H1 (cell line): ENCODE results near the gene PRKCA. TPM values are rescaled to one million over a fixed set of nuclear protein-coding genes. Genes with fewer than 3 reads are reported as not detected.

Experiments used
- CTCF ChIA-PET: fragments of 300-600 bp; sonication (Branson Sonifier 250); formaldehyde crosslinking; loops from one replicate; lab custom pipeline; 2021; ENCODE audit not compliant: partially characterized antibody; lab: Charles Lee
- POLR2A ChIA-PET: fragments of 300-600 bp; sonication (Branson Sonifier 250); formaldehyde crosslinking; loops from one replicate; lab custom pipeline; 2021; ENCODE audit warnings: inconsistent platforms; ENCODE audit not compliant: partially characterized antibody; lab: Charles Lee
- DNase-seq, 2 experiments: peaks; one replicate each; pipeline versions ENCODE4 v3.0.0 to v3.0.0-alpha.2; 2010 to 2022; ENCODE audit warnings: low spot score in 2 of 2, low read depth in 1 of 2, mixed read lengths in 1 of 2
- FAIRE-seq: peaks from 2 replicates; lab custom pipeline; 2011; peaks lifted over from hg19 to GRCh38; lab: Jason Lieb, UNC
- H2AFZ ChIP-seq: 2 replicates; pipeline ENCODE4 v1.8.1; 2012; ENCODE audit warnings: low read length, inconsistent platforms
- H2AK5ac ChIP-seq: 2 replicates; pipeline ENCODE4 v1.6.1; 2013; ENCODE audit warnings: low read depth, low read length
- H2BK120ac ChIP-seq: replicated peaks from 2 replicates; pipeline ENCODE3; 2013; ENCODE audit warnings: low read depth, low read length, inconsistent platforms
- H2BK12ac ChIP-seq: 2 replicates; pipeline ENCODE4 v1.6.1; 2013; ENCODE audit warnings: low read depth, low read length
- H2BK15ac ChIP-seq: 2 replicates; pipeline ENCODE4 v1.6.1; 2013; ENCODE audit warnings: low read length
- H2BK20ac ChIP-seq: 2 replicates; pipeline ENCODE4 v1.6.1; 2013; ENCODE audit warnings: low read length
- H2BK5ac ChIP-seq: 2 replicates; pipeline ENCODE4 v1.6.1; 2013; ENCODE audit warnings: low read depth, low read length
- H3K14ac ChIP-seq: 2 replicates; pipeline ENCODE4 v1.6.1; 2013; ENCODE audit warnings: inconsistent platforms; ENCODE audit not compliant: insufficient read length
- H3K18ac ChIP-seq: 2 replicates; pipeline ENCODE4 v1.6.1; 2013; ENCODE audit warnings: low read length; ENCODE audit errors: extremely low read depth
- H3K23ac ChIP-seq: 2 replicates; pipeline ENCODE4 v1.6.1; 2013; ENCODE audit warnings: inconsistent platforms; ENCODE audit not compliant: insufficient read length
- H3K23me2 ChIP-seq: 2 replicates; pipeline ENCODE4 v1.6.1; 2013; ENCODE audit warnings: low read depth, low read length
- H3K27ac ChIP-seq: 2 replicates; pipeline ENCODE4 v1.6.1; 2011; ENCODE audit warnings: low read depth, low read length, inconsistent platforms
- H3K27me3 ChIP-seq, 4 experiments: replicated peaks in 1 of 4; 1 replicate in 1 of 4; 2 replicates in 3 of 4; pipeline versions ENCODE4 v1.6.1 to v1.8.1; 2011 to 2013; ENCODE audit warnings: low read length in 3 of 4, mild to moderate bottlenecking in 3 of 4, inconsistent platforms in 2 of 4, mixed read lengths in 2 of 4, moderate library complexity in 1 of 4; ENCODE audit not compliant: control insufficient read depth in 3 of 4, insufficient read depth in 3 of 4; ENCODE audit errors: extremely low read depth in 1 of 4
- H3K36me3 ChIP-seq, 4 experiments: 2 replicates each; pipeline versions ENCODE4 v1.6.1 to v1.8.1; 2011 to 2013; ENCODE audit warnings: mild to moderate bottlenecking in 4 of 4, low read length in 3 of 4, moderate library complexity in 2 of 4, control low read depth in 1 of 4, inconsistent platforms in 1 of 4; ENCODE audit not compliant: insufficient read depth in 4 of 4, control insufficient read depth in 2 of 4
- H3K4ac ChIP-seq: replicated peaks from 2 replicates; pipeline ENCODE3; 2013; ENCODE audit warnings: low read length, low read depth, mixed read lengths, inconsistent platforms; ENCODE audit not compliant: insufficient read length
- H3K4me1 ChIP-seq, 4 experiments: replicated peaks in 1 of 4; 1 replicate in 1 of 4; 2 replicates in 3 of 4; pipeline versions ENCODE4 v1.6.1 to v1.8.1; 2011 to 2013; ENCODE audit warnings: low read length in 3 of 4, inconsistent platforms in 2 of 4, mixed read lengths in 1 of 4; ENCODE audit not compliant: insufficient read depth in 4 of 4, control insufficient read depth in 3 of 4
- H3K4me2 ChIP-seq, 2 experiments: 2 replicates each; pipeline versions ENCODE4 v1.6.1 to v1.8.1; 2011 to 2013; ENCODE audit warnings: low read depth in 2 of 2, low read length in 2 of 2, control low read depth in 1 of 2, inconsistent platforms in 1 of 2, mild to moderate bottlenecking in 1 of 2; ENCODE audit not compliant: insufficient read depth in 1 of 2
- H3K4me3 ChIP-seq, 4 experiments: fragments of 200-600, 300-600 bp in 1 of 4; sonication (generic), shearing (Covaris generic), sonication (Bioruptor Twin) in 1 of 4; 2 replicates each; pipeline versions ENCODE4 v1.5.1 to v1.8.1; 2011 to 2016; ENCODE audit warnings: low read length in 4 of 4, low read depth in 3 of 4, control low read depth in 2 of 4, inconsistent platforms in 2 of 4, mild to moderate bottlenecking in 2 of 4, mixed read lengths in 1 of 4, moderate library complexity in 1 of 4; ENCODE audit not compliant: insufficient read depth in 2 of 4; ENCODE audit errors: extremely low read depth in 1 of 4
- H3K56ac ChIP-seq: replicated peaks from 2 replicates; pipeline ENCODE3; 2013; ENCODE audit warnings: low read depth, mild to moderate bottlenecking, mixed read lengths, low read length, inconsistent platforms; ENCODE audit not compliant: insufficient read length
- H3K79me1 ChIP-seq: 2 replicates; pipeline ENCODE4 v1.6.1; 2013; ENCODE audit warnings: low read depth, low read length, control low read depth
- H3K79me2 ChIP-seq, 2 experiments: 2 replicates each; pipeline versions ENCODE4 v1.6.1 to v1.8.1; 2012 to 2013; ENCODE audit warnings: low read length in 2 of 2, mild to moderate bottlenecking in 2 of 2, inconsistent platforms in 1 of 2; ENCODE audit not compliant: insufficient read depth in 2 of 2, control insufficient read depth in 1 of 2
- H3K9ac ChIP-seq, 4 experiments: replicated peaks in 1 of 4; 1 replicate in 1 of 4; 2 replicates in 3 of 4; pipeline versions ENCODE4 v1.6.1 to v1.8.1; 2011 to 2013; ENCODE audit warnings: low read depth in 3 of 4, low read length in 3 of 4, control low read depth in 2 of 4, mild to moderate bottlenecking in 2 of 4, moderate library complexity in 2 of 4, inconsistent platforms in 1 of 4; ENCODE audit errors: extremely low read depth in 1 of 4
- H3K9me3 ChIP-seq, 2 experiments: 2 replicates each; pipeline versions ENCODE4 v1.6.1 to v1.8.1; 2012 to 2013; ENCODE audit warnings: mild to moderate bottlenecking in 2 of 2, moderate library complexity in 2 of 2, control low read depth in 1 of 2, inconsistent platforms in 1 of 2, low read depth in 1 of 2, low read length in 1 of 2, mixed read lengths in 1 of 2; ENCODE audit not compliant: insufficient read depth in 2 of 2
- H4K20me1 ChIP-seq, 2 experiments: replicated peaks in 1 of 2; 2 replicates each; pipeline versions ENCODE3 to v1.8.1; 2011 to 2013; ENCODE audit warnings: inconsistent platforms in 2 of 2, low read length in 2 of 2, mild to moderate bottlenecking in 1 of 2; ENCODE audit not compliant: insufficient read depth in 2 of 2, control insufficient read depth in 1 of 2
- H4K5ac ChIP-seq: 2 replicates; pipeline ENCODE4 v1.6.1; 2013; ENCODE audit warnings: low read length, low read depth, mixed read lengths, inconsistent platforms; ENCODE audit not compliant: insufficient read length
- H4K8ac ChIP-seq: 2 replicates; pipeline ENCODE4 v1.8.0; 2013; ENCODE audit warnings: mild to moderate bottlenecking, moderate library complexity, low read length, inconsistent platforms; ENCODE audit not compliant: insufficient read depth; ENCODE audit errors: extremely low read depth
- H4K91ac ChIP-seq: replicated peaks from 2 replicates; pipeline ENCODE3; 2013; ENCODE audit warnings: low read length, mixed read lengths, inconsistent platforms; ENCODE audit not compliant: insufficient read length
- BRCA1 ChIP-seq: IDR thresholded peaks from 2 replicates; pipeline ENCODE4 v1.6.1; 2012; ENCODE audit warnings: low read depth, low read length, improper control_type of control experiment
- CBX5 ChIP-seq: fragments of 300-800, 300-1000 bp; sonication (generic); IDR thresholded peaks from 2 replicates; pipeline ENCODE4 v1.7.1; 2016; ENCODE audit warnings: antibody characterized with exemption, low read length, low read depth
- CBX8 ChIP-seq: fragments of 300-800, 300-1000 bp; sonication (generic); IDR thresholded peaks from 2 replicates; pipeline ENCODE4 v1.7.1; 2016; ENCODE audit warnings: low read depth, low read length, borderline replicate concordance
- CEBPB ChIP-seq: IDR thresholded peaks from 2 replicates; pipeline ENCODE4 v1.6.1; 2012; ENCODE audit warnings: low read depth, low read length
- FOSL1 ChIP-seq: IDR thresholded peaks from 2 replicates; pipeline ENCODE4 v1.6.1; 2011; ENCODE audit warnings: mild to moderate bottlenecking, low read depth, low read length, moderate library complexity; ENCODE audit not compliant: insufficient read depth
- GABPA ChIP-seq: IDR thresholded peaks from 2 replicates; pipeline ENCODE4 v1.6.1; 2011; ENCODE audit warnings: mild to moderate bottlenecking, low read length, moderate library complexity, borderline replicate concordance; ENCODE audit not compliant: insufficient read depth
- KDM4A ChIP-seq: IDR thresholded peaks from one replicate; pipeline ENCODE4 v1.7.1; 2012; ENCODE audit warnings: low read depth, mild to moderate bottlenecking, moderate library complexity, low read length, inconsistent platforms; ENCODE audit not compliant: severe bottlenecking
- MAFK ChIP-seq: IDR thresholded peaks from 2 replicates; pipeline ENCODE4 v1.6.1; 2012; ENCODE audit warnings: low read depth, mild to moderate bottlenecking, improper control_type of control experiment, low read length
- POLR2A ChIP-seq, 2 experiments: IDR thresholded peaks; 1 replicate in 1 of 2; 2 replicates in 1 of 2; pipeline ENCODE4 v1.6.1; 2011; ENCODE audit warnings: low read depth in 2 of 2, low read length in 2 of 2, mild to moderate bottlenecking in 2 of 2; ENCODE audit errors: control extremely low read depth in 1 of 2
- RBBP5 ChIP-seq: IDR thresholded peaks from 2 replicates; pipeline ENCODE4 v1.7.1; 2012; ENCODE audit warnings: low read depth, mild to moderate bottlenecking, inconsistent platforms, low read length, moderate library complexity, borderline replicate concordance
- SIRT6 ChIP-seq: IDR thresholded peaks from one replicate; pipeline ENCODE4 v1.7.1; 2012; ENCODE audit warnings: low read length, inconsistent platforms
- TEAD4 ChIP-seq: IDR thresholded peaks from 2 replicates; pipeline ENCODE4 v1.6.1; 2012; ENCODE audit warnings: low read depth, low read length, inconsistent platforms, mixed read lengths
- USF2 ChIP-seq: IDR thresholded peaks from 2 replicates; pipeline ENCODE4 v1.6.1; 2011; ENCODE audit warnings: low read length, improper control_type of control experiment
- WGBS, 2 experiments: shearing (Covaris generic) in 1 of 2; methylation state at CpG; one replicate each; pipeline versions ENCODE4 v1.1.6 to v1.1.7; 2013 to 2015; ENCODE audit warnings: low lambda C conversion rate in 2 of 2, mixed read lengths in 2 of 2, inconsistent platforms in 1 of 2, low coverage in 1 of 2, missing lambda C conversion rate in 1 of 2; ENCODE audit not compliant: insufficient replicate concordance in 2 of 2, insufficient coverage in 1 of 2, insufficient read length in 1 of 2; ENCODE audit errors: extremely low coverage in 1 of 2, missing lambda C conversion rate in 1 of 2; 5-methylcytosine and 5-hydroxymethylcytosine counted together
- polyA plus RNA-seq, 7 experiments: library from polyadenylated mRNA; depleted of rRNA in 3 of 7; stranded (reverse) in 5 of 7; unstranded in 2 of 7; fragments of >200 nt in 5 of 7; fragments of 200-250 nt in 2 of 7; gene quantifications; 1 replicate in 5 of 7; 2 replicates in 1 of 7; 4 replicates in 1 of 7; pipeline versions ENCODE4 v1.2.1 to v1.2.3, GENCODE V29; 2011 to 2013; ENCODE audit warnings: missing spikeins in 2 of 7, mixed read lengths in 2 of 7
- total RNA-seq: library from RNA; stranded (reverse); fragmentation: NEBNext Ultra II Directional; extraction: Animal tissue kit (Norgen Biotek cat#: 25700); gene quantifications from 2 replicates; pipeline ENCODE4 v1.2.1, GENCODE V29; 2021

The PRKCA gene
- total and polyA plus RNA-seq, 2 of the 8 experiments (the other 6 are each of a cell fraction or from before 2014, with no cell fraction given): 5.8 to 17.8 TPM

- no peaks in the 10 kb centered on the region for H3K23me2 ChIP-seq
- no peak for TF ChIP-seq TEAD4
- TF ChIP-seq GABPA: no peak
- no peak for TF ChIP-seq POLR2A (IDR thresholded peaks at IDR 0.05; ENCODE audit: control extremely low read depth in 1 of 2, low read depth in 2 of 2, low read length in 2 of 2)
- no peak for TF ChIP-seq CBX8
- no peak for TF ChIP-seq KDM4A
- TF ChIP-seq CEBPB: no peak
- no peak for TF ChIP-seq USF2
- TF ChIP-seq MAFK: no peak
- no peak for TF ChIP-seq BRCA1
- TF ChIP-seq RBBP5: no peak
- no peak for TF ChIP-seq SIRT6
- no peak for TF ChIP-seq FOSL1
- no peak for TF ChIP-seq CBX5
Measured at GRCh38 chr17:66670206-66670605, 367.8 kb downstream of the PRKCA start.

More at GRCh38 chr17:66670206-66670605, 367.8 kb downstream of the PRKCA start:
- Histone ChIP-seq H4K5ac (no peak overlapping the region), H2BK20ac (no peak overlapping the region), H2BK120ac (no peak overlapping the region), H3K27ac (no peak overlapping the region), H3K4ac (no peak overlapping the region), H3K79me2 (no peaks in the 10 kb centered on the region), H3K9me3 (no peaks in the 10 kb centered on the region), H2AFZ (no peak overlapping the region), H3K27me3 (no peaks in the 10 kb centered on the region), H2AK5ac (no peak overlapping the region), H4K20me1 (no peaks in the 10 kb centered on the region), H3K79me1 (no peaks in the 10 kb centered on the region), H3K9ac (no peak overlapping the region), H3K23ac (no peak overlapping the region), H3K4me3 (no peak overlapping the region), H3K4me2 (no peak overlapping the region), H3K18ac (no peak overlapping the region), H2BK15ac (no peak overlapping the region), H4K8ac (no peak overlapping the region), H4K91ac (no peak overlapping the region), H3K4me1 (peaks cover 0 to 2% (median 0%) of the 10 kb centered on the region in 4 experiments; a peak in 1 of 7 replicates), H2BK12ac (no peak overlapping the region), H3K56ac (no peak overlapping the region), H2BK5ac (no peak overlapping the region), H3K36me3 (no peaks in the 10 kb centered on the region), H3K14ac (no peak overlapping the region)
- 95% methylated on average over 3 of the region's 3 CpGs; no CpG with 5 or more reads in 1 of the 2 experiments for WGBS, 2 experiments
- POLR2A ChIA-PET: no interaction called here
- CTCF ChIA-PET: interaction anchor here (1.0 to 1.4 kb wide), 5 partner anchors 9 to 468 kb away, joined by 3 to 4 read pairs (median 3); no protein-coding TSS in a partner anchor
- FAIRE-seq (no peak), DNase-seq (no peak)
